Brain microvascular endothelial cell (primary cell): ENCODE data around the gene NSMCE1.

Experiments used
- DNase-seq: peaks from one replicate; pipeline ENCODE4 v3.0.0-alpha.2; 2020
- H3K27ac ChIP-seq: fragments of 250-450 bp; sonication (Bioruptor Pico); 2 replicates; pipeline ENCODE4 v1.5.1; 2020; ENCODE audit warnings: mild to moderate bottlenecking, moderate library complexity
- H3K27me3 ChIP-seq: fragments of 250-450 bp; sonication (Bioruptor Pico); replicated peaks from 2 replicates; pipeline ENCODE4 v1.5.1; 2020; ENCODE audit warnings: mild to moderate bottlenecking
- H3K36me3 ChIP-seq: fragments of 250-450 bp; sonication (Bioruptor Pico); replicated peaks from 2 replicates; pipeline ENCODE4 v1.5.1; 2020; ENCODE audit warnings: mild to moderate bottlenecking
- H3K4me3 ChIP-seq: 2 replicates; pipeline ENCODE4 v1.5.1; 2011; ENCODE audit warnings: low read depth, mild to moderate bottlenecking, control low read depth, low read length, moderate library complexity
- in situ Hi-C: cut with HindIII; loops from 2 replicates; pipeline ENCODE4 v1.10.0; 2017; ENCODE audit warnings: low sequenced_read_pairs, low pct_ligation_motif_present
- TF ChIP-seq, protein P1 (sequence below): IDR thresholded peaks from 2 replicates; pipeline ENCODE4 v1.5.1; 2011; ENCODE audit warnings: low read depth, mild to moderate bottlenecking, moderate library complexity, low read length, control low read depth, inconsistent platforms; ENCODE audit errors: missing control alignments

The NSMCE1 gene

DNA sequence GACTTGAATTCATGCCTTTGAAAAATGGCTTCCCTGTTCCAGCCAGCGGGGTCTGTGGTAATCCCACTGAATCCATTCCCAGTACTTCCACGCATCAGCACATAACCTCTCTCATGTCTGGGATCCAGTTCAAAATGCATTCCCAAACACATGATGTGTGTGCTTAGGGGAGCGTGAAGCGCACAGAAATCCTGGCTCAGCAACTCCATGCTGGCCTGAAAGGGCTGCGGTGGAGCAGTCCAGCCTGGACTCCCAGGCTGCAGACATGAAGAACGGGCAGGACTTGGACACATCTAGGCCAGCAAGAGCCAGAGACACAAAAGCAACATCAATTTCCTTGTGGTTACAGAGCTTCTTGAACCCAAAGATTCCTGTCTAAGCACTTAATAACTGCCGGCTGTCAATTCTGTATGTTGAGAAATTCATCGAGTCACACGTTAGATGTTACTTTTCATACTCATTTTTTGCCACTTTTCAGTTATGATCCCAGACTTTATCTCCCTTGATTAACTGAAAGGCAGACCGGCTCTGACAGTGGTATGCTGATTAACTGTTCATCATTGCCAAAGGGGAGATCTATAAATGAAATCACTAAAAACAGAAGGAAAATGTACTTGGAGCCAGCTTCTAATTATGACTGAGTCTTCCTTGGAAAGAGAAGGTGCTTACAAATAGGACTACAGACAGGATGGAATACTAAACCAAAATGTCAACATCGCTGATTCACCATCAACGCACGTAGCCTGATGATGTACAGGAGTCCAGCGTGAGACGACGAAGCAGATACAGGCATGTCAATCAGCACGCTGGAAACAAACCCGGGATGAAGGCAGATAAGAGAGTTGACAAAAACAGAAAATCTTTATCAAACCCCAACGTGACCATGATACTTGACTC lies 23.0 kb downstream of the NSMCE1 start:
- DNase-seq, result peak; percentile 97

DNA sequence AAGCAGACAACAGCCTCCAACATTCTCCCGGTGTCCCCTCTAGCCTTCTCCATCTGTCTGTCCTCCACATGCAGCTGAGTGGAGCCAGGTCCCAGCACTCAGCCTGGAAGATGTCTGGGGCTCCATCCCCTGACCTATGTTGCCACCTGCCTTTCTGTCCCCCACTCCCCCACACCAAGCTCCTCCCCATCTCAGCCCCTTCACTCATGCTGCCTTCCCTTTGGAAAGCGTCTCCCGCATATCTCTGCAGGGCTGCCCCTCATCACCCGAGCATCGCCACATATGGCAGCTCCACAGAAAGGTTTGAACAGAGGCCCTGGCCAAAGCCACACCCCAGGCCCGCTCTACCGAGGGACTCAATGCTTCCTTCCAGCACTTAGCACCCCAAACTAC lies 24.2 kb downstream of the NSMCE1 start:
- Histone ChIP-seq H3K27me3 (no peaks in the 10 kb centered on the region), H3K36me3 (no peaks in the 10 kb centered on the region), H3K27ac (peak overlapping the region; percentile 97), H3K4me3 (no peak overlapping the region)
- no peak for DNase-seq
- TF ChIP-seq, protein P1, sequence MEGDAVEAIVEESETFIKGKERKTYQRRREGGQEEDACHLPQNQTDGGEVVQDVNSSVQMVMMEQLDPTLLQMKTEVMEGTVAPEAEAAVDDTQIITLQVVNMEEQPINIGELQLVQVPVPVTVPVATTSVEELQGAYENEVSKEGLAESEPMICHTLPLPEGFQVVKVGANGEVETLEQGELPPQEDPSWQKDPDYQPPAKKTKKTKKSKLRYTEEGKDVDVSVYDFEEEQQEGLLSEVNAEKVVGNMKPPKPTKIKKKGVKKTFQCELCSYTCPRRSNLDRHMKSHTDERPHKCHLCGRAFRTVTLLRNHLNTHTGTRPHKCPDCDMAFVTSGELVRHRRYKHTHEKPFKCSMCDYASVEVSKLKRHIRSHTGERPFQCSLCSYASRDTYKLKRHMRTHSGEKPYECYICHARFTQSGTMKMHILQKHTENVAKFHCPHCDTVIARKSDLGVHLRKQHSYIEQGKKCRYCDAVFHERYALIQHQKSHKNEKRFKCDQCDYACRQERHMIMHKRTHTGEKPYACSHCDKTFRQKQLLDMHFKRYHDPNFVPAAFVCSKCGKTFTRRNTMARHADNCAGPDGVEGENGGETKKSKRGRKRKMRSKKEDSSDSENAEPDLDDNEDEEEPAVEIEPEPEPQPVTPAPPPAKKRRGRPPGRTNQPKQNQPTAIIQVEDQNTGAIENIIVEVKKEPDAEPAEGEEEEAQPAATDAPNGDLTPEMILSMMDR, result no peak
- in situ Hi-C loops, result no loop called here

More for the DNA sequence above, 23.0 kb downstream of the NSMCE1 start:
- Histone ChIP-seq H3K27me3 (no peaks in the 10 kb centered on the region), H3K4me3 (no peak overlapping the region), H3K27ac (peak overlapping the region; percentile 97), H3K36me3 (no peaks in the 10 kb centered on the region)
- TF ChIP-seq, protein P1, result no peak
- in situ Hi-C loops, result no loop called here

DNA sequence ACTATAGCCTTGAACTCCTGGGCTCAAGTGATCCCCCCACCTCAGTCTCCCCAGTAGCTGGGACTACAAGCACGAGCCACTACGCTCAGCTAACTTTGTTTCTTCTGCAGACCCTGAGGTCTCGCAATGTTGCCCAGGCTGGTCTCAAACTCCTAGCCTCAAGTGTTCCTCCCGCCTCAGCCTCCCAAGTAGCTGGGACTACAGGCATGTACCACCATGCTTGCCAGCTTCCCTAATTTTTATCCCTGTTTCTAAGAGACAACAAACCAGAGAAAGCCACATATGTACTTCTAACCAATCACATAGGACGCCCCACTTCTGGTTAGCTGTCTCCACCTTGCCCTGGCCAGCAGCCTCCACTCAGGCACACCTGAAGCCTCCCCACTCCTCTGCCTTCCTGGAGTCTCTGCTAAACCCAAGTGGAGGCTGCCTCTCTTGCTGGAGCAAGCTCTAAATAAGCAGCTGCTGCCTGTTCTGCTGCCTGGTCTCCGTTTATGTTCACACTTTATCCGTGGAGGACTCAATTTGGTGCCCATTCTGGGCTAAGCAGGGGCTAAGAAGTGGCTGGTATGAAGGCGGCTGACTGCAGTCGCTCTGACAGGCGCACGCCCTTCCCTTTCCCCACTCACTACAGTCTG lies 24.7 kb downstream of the NSMCE1 start:
- TF ChIP-seq, protein P1, result no peak
- H3K27ac ChIP-seq, result peak overlapping the region; percentile 97
- no peaks in the 10 kb centered on the region for H3K27me3 ChIP-seq
- DNase-seq, result no peak
- H3K36me3 ChIP-seq, result no peaks in the 10 kb centered on the region
- no peak overlapping the region for H3K4me3 ChIP-seq
- in situ Hi-C loops, result no loop called here

DNA sequence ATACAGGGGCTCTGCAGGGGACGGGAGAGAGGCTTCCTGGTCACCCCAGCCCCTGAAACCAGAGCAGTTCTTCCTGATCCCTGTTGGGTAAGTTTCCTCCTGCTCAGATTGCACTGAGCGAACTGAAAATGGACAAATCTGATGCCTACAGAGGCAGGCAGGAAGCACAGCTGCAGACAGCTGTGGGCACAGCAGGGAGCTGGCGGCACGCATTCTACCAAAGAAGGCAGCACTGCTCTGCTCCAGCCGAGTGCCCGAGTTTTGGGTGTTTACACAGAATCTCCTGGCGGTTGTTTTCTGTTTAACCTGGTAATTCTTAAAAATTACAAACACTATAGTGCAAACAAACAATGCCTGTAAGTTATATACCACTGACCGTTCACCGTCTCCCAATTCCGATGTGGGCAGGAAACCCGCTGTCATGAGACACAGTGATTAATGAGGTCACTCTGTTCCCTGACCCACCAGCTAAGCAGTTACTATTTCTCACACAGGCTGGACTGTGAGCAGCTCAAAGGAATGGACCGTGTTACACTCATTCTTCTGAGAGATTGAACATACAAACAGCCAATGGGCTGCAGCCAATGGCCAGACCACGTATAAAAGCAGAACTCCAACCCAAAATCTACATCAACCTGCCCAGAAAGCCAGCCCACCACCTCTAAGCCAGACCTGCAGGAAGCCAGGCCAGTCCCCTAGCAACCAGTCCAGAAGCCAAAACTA lies 25.5 kb downstream of the NSMCE1 start:
- H3K27ac ChIP-seq, result peak overlapping the region; percentile 97
- H3K4me3 ChIP-seq, result peak overlapping the region; percentile 33
- DNase-seq, result peak; percentile 99
- in situ Hi-C loops, result no loop called here
- H3K27me3 ChIP-seq, result no peaks in the 10 kb centered on the region
- H3K36me3 ChIP-seq, result no peaks in the 10 kb centered on the region
- TF ChIP-seq, protein P1, result peak; percentile 21

DNA sequence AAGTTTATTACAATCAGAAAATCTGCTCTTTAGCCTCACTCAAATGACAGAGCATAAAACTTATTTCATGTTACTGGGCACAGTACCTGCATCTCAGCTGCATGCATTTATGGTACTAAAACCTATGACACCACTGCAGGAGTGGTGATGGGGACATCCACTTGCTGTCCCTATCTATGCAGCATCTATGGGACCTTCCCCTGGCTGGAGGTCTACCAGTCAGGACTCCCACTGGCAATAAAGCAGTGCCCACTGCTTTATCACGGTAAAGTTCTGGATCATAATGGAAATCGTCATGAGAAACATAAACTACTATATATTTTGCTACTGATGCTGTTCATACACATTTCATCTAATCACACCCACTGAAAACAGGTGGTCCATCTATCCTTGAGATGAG lies 26.2 kb downstream of the NSMCE1 start:
- Histone ChIP-seq H3K36me3 (no peaks in the 10 kb centered on the region), H3K27ac (peak overlapping the region; percentile 97), H3K27me3 (no peaks in the 10 kb centered on the region), H3K4me3 (peak overlapping the region; percentile 33)
- in situ Hi-C loops, result no loop called here
- DNase-seq, result no peak
- TF ChIP-seq, protein P1, result no peak
